IPS-11a (cell line): ENCODE measurements around the gene MEIOSIN.
"Not testable (repeated sequence)": the region's sequence is repeated elsewhere in the genome, so short reads cannot be mapped to it uniquely, and the experiment has no call there.

Source experiments
- H3K4me3 ChIP-seq: one replicate; pipeline ENCODE4 v1.5.1; 2013; ENCODE audit warnings: low read depth, low read length, control low read depth

MEIOSIN gene

GRCh38 chr19:45733160-45733810, at the start of gene MEIOSIN:
TSS of gene MEIOSIN (plus strand) at chr19:45733439. CDS start at chr19:45735377, 1,938 bp downstream.
- no peak within 1 kb of the TSS for H3K4me3 ChIP-seq

DNA sequence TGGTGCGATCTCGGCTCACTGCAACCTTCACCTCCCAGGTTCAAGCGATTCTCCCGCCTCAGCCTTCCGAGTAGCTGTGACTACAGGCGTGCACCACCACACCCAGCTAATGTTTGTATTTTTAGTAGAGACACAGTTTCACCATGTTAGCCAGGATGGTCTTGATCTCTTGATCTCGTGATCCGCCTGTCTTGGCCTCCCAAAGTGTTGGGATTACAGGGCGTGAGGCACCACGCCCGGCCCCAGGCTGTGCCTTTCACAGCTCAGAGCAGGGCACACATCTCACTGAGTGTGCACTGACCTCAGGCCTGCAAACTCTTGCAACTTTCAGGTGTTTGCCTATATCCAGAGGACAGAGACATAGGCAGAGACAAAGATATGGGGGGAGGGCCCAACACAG, 48.2 kb upstream of the MEIOSIN start:
- H3K4me3 ChIP-seq: not testable (repeated sequence)

DNA sequence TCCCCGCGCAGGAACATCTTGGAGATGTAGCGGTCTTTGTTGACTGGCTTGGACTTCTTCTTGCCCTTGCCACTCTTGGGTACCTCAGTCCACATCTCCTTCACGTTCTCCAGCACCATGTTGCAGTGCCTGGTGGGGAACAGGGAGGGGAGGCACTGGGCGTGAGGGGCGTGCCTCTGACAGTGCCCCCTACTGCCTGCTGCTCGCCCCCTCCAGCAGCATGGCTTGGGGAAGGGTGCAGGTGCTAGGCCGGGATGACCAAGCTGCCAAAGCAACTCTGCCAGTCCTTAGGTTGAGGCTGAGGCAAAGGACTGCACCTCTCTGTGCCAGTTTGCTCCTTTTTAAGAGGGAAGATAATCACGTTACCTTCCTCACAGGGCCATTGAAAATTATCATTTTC, 45.6 kb upstream of the MEIOSIN start:
- H3K4me3 ChIP-seq: no peak overlapping the region

- peak within 1 kb of the TSS; percentile 97 for H3K4me3 ChIP-seq
Observed at GRCh38 chr19:45691516-45692186, 41.6 kb upstream of the MEIOSIN start, which contains the start of gene SNRPD2. TSS of gene SNRPD2 (minus strand) at chr19:45691953. CDS start at chr19:45691888, 65 bp downstream.

- peak within 1 kb of the TSS; percentile 97 for H3K4me3 ChIP-seq
Observed at GRCh38 chr19:45692187-45693105, 40.8 kb upstream of the MEIOSIN start, which contains the start of gene QPCTL. TSS of gene QPCTL (plus strand) at chr19:45692666. CDS start at chr19:45692704, 38 bp downstream.

- peak overlapping the region; percentile 97 for H3K4me3 ChIP-seq
Observed at GRCh38 chr19:45693106-45693788, 40.0 kb upstream of the MEIOSIN start.

- no peak overlapping the region for H3K4me3 ChIP-seq
Observed at GRCh38 chr19:45701676-45702075, 31.6 kb upstream of the MEIOSIN start.

DNA sequence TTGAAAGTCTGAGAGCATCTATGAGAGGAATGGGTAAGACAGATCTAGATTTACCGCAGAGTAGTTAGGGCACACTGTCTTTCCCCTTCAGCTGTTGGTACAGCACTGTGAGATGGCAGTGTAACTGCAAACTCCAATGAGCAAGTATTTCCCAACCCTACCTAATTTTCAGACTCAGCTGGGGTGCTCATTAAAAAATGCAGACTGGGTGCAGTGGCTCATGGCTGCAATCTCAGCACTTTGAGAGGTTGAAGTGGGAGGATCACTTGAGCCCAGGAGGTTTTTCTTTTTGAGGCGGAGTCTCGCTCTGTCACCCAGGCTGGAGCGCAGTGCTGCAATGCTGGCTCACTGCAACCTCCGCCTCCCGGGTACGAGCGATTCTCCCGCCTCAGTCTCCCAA, 28.1 kb upstream of the MEIOSIN start:
- no peak overlapping the region for H3K4me3 ChIP-seq

GRCh38 chr19:45705710-45706415, 27.4 kb upstream of the MEIOSIN start:
- H3K4me3 ChIP-seq: no peak overlapping the region

DNA sequence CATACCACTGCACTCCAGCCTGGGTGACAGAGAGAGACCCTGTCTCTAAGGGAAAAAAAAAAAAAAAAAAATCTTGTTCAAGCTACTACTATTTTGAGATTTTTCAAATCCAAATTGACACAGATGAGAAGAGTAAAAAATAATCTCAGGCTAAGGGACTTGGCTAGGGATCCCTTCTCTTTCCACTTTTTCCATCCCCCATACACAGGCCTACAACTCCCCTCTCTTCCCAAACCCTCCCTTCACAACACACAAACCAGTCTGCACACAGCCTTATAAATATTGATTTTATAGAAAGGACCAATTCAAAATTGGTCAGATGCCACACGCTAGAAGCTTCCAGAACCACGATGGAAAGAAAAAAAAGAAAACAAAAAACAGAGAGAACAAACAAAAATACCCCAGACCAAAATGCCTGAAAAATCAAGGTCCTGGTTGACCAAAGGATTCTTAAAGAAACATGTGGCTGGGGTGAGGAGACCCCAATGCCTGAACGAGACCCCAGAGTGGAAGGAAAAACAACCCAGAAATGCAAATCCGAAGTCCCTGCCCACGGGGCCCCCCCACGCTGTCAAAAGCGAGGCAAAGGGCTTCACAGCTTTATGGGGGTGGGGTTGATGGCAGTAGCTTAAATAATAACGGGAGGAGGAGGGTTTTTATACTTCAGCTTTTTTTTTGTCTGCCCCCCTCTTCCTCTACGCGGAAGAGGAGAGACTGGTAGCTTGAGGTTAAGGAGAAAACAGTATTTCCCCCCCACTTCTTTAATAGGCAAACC, 22.7 kb upstream of the MEIOSIN start:
- no peak overlapping the region for H3K4me3 ChIP-seq

GRCh38 chr19:45711851-45712698, 21.2 kb upstream of the MEIOSIN start:
- no peak overlapping the region for H3K4me3 ChIP-seq

DNA sequence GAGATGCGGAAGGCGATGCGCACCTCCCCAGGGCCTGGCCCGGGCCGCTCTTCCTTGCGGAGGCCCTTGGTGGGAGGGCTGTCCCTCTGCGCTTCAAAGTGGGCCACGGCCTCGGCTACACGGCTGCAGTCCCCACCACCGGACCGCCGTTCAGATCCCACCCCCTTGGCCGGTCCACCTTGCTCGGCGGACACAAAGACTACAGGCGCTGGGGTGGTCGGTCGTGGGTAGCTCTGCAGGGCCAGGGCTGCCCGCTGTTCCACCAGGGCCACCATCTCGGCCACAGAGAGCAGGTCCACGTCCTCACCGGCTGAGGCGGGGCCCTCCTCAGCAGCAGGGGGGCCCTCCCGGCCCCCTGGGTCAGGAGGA, 20.6 kb upstream of the MEIOSIN start:
- no peak overlapping the region for H3K4me3 ChIP-seq

GRCh38 chr19:45713141-45713540, 20.1 kb upstream of the MEIOSIN start:
- H3K4me3 ChIP-seq: no peak overlapping the region

- H3K4me3 ChIP-seq: no peak overlapping the region
Observed at GRCh38 chr19:45715139-45715538, 18.1 kb upstream of the MEIOSIN start.

- peak overlapping the region; percentile 59 for H3K4me3 ChIP-seq
Observed at GRCh38 chr19:45716359-45717130, 16.7 kb upstream of the MEIOSIN start.

DNA sequence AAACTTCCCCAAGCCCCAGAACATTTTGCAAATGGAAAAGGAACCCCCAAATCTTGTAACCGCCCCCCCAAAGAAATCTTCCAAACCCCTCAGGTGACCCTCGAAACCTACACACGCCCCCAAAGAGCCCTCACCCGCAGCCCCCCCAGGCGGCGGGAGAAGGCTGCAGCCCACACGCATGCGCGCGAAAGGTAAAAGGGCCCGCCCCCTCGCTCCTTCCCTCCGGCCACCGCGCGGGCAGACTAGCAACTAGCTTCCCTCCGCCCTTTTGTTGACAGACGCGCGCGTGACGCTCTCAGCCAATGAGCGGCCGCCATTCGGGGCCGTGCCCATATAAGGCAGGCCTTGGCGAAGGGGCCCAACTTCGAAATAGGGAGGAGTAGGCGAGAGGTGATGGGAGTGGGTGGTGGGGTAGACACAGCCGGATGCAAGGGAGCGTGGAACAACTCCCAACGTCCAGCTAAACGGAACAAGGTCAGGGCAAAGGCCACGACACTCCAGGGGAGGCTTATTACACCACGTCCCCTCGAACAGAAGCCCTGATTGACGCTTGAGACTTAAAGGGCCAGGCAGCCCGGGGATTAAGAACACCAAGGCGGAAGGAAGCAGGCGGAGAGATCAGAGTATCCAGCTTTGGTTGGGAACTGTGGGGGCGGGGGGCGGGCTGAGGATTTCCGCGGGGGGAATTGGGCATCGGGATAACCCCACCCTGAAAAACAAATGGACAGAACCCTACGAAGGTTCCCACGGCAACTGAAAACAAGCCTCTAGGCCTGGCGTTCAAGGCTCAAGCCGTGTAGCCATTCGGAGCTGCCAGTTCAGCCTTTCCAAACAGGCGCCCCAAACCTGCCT, 15.9 kb upstream of the MEIOSIN start:
- peak overlapping the region; percentile 59 for H3K4me3 ChIP-seq
